Stimulated activated CD4-positive, alpha-beta T cell treated with anti-CD3 and anti-CD28 coated beads, TNF-alpha, amount 100 ng/mL, for 1 hour (primary cell): Measurements from ENCODE around the gene PPP3CA.
"Not testable (repeated sequence)": the region's sequence is repeated elsewhere in the genome, so short reads cannot be mapped to it uniquely, and the experiment has no call there.

Experiments
- DNase-seq, 3 donors: peaks; one replicate each; pipeline ENCODE4 v3.0.0-alpha.2; 2020; ENCODE audit warnings: low read depth in 3 of 3, low spot score in 1 of 3

The PPP3CA gene

DNA sequence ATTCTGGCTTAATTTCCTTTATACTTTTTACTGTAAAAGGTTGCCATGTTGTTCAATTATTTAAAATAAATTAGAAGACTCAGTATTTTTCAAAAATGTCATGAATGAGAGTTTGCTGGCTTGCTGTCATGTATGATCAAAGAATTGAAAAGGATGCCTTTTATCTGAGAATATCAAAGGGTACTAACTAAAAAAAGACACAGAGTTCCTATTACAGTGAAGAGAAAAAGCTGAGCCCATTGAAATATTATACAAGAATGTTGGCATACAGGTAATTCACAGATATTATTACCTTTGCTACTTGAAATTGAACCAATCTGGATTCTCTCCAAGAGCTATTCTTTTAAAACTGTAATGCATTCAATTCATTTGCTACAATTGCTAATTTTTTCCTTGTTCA, 200.0 kb downstream of the PPP3CA start:
- DNase-seq: no peak

GRCh38 chr4:101145021-101145420, 202.3 kb downstream of the PPP3CA start:
- no peak for DNase-seq

GRCh38 chr4:101142259-101142658, 205.1 kb downstream of the PPP3CA start:
- DNase-seq: no peak

GRCh38 chr4:101141855-101142254, 205.5 kb downstream of the PPP3CA start:
- DNase-seq: no peak

DNA sequence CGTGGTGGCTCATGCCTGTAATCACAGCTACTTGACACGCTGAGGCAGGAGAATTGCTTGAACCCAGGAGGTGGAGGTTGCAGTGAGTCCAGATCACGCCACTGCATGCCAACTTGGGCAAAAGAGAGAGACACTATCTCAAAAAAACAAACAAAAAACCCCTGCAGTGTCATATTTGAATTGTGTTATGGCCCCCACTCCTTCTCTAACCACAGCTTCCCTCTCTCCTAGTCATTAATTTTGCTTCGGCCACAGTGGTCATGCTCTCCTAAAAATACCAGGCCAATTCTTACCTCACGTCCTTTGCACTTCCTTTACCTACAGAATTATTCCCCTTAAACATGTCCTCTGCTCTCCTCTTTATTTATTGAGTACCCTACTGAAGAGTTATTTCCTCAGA, 206.1 kb downstream of the PPP3CA start:
- no peak for DNase-seq

DNA sequence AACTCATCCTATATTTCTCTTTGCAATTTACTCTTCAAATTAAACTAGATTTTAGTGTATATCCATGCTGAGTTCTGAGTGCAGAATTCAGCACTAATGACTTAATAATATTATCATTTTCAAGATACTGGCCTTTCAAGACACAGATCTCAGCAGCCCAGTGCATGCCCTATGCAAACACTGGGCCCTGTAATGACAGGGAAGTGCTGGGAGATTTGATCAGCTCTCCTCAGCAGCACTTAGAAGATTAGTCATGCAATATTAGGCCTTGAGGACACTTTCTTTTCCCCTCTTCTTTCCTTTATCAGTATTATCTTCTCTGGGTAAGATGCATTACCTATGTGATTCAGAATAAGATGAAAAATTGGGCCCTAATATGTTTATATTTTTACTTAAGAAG, 207.1 kb downstream of the PPP3CA start:
- DNase-seq: no peak

GRCh38 chr4:101136373-101137370, 210.7 kb downstream of the PPP3CA start:
- DNase-seq: no peak

DNA sequence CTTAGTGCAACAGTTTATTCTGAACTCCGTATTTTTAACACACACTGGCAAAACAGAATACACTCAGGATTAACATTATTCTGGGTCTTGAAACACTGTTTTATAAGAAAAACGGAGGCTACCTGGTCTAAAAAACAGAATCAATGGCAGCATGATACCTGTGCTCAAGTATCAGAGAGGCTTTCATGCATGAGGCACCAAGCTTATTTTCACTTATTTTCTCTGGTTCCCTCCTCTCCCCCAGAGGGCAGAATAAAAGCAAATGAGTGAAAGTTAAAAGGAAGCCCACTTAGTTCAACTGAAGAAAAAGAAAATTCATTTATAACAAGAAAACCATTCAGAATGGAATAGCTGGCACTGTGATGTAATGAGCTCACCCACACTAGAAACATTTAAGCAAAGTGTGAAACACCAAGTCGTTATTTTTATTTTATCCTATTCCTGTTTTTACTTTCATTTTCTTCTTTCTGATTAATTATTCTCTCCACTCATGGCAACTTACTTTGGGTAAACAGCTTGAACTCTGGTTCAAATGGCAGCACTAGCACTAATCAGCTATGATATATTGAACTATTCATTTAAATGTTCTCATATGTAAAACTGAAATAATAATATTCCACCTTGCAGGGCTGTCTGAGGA, 211.8 kb downstream of the PPP3CA start:
- DNase-seq: no peak

DNA sequence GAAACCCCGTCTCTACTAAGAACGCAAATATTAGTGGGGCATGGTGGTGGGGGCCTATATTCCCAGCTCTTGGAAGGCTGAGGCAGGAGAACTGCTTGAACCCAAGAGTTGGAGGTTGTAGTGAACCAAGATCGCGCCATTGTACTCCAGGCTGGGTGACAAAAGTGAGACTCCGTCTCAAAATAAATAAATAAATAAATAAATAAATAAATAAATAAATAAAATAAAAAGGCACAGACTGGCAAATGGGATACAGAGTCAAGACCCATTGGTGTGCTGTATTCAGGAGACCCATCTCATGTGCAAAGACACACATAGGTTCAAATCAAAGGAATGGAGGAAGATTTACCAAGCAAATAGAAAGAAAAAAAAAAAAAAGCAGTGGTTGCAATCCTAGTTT, 216.3 kb downstream of the PPP3CA start:
- DNase-seq: not testable (repeated sequence)

DNA sequence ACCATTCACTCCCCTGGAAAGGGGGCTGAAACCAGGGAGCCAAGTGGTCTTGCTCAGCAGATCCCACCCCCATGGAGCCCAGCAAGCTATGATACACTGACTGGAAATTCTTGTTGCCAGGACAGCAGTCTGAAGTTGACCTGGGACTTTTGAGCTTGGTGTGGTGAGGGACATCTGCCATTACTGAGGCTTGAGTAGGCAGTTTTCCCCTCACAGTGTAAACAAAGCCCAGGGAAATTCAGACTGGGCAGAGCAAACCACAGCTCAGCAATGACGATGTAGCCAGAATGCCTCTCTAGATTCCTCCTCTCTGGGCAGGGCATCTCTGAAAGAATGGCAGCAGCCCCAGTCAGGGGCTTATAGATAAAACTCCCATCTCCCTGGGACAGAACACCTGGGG, 218.4 kb downstream of the PPP3CA start:
- not testable (repeated sequence) for DNase-seq

DNA sequence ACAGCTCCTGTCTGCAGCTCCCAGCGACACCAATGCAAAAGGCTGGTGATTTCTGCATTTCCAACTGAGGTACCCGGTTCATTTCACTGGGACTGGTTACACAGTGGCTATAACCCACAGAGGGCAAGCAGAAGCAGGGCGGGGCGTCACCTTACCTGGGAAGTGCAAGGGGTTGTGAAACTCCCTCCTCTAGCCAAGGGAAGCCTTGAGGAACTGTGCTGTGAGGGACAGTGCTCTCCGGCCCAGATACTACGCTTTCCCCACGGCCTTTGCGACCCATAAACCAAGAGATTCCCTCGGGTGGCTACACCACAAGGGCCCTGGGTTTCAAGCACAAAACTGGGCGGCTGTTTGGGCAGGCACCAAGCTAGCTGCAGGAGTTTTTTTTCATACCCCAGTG, 218.9 kb downstream of the PPP3CA start:
- no peak for DNase-seq

DNA sequence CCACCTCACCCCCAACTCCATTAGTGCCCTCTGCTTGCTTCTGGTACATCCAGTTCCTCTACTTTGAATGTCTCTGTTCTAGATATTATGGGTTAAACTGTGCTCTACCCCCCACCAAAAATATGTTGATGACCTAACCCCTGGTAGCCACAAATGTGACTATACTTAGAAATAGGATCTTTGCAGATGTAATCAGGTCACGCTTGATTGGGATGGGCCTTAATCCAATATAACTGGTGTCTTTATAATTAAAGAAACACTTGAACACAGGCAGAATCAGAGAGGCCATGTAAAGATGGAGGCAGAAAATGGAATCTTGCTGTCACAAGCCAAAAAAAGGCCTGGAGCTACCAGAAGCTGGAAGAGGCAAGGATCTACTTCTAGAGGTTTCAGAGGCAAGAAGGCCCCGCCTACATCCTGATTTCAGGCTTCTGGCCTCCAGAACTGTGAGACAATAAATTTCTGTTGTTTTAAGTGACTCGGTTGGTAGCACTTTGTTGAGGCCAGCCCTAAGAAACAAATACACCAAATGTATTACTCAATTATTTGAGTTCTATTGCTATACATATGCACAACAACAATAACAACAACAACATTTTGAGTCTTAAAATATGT, 220.0 kb downstream of the PPP3CA start:
- DNase-seq: no peak

GRCh38 chr4:101126059-101126458, 221.3 kb downstream of the PPP3CA start:
- DNase-seq: no peak

DNA sequence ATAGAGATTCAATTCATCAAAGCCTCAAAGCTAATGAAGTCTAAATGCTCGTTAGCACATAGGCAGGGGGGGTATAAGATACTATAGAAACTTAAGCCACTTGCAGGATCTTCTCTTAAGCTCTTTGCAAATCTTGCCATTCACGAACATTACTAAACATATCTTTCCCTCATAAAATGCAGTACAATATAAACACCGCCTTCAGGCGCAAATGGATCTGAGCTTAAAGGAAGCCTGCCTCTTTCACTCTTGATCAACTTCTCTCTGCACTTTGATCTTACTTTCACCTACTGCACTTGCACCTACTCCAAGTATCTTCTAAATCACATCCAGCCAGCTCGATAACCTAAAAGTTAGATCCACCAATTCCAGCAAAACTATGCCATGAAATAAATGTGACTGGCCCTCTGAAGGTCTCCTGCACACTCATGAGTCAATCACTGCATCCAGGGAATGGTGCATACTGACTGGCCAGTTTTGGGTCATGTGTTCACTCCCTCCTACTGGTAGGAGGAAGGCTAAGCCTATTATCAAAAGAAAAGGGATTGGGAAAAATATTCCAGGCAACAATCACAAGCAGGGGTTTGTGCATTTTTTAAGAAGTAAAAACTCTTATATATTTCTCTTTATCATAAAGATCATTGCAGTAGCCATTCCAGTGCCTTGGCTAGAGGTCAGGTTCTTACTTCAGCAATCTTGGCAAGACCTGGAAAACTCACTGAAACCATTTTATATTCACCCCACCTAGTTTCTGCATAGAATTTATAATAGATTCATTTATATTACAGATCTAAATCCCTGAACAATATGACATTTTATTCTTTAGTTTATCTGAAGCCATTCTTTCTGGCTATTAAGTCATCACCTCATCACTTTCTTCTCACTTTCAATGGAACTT, 222.0 kb downstream of the PPP3CA start:
- DNase-seq: no peak

DNA sequence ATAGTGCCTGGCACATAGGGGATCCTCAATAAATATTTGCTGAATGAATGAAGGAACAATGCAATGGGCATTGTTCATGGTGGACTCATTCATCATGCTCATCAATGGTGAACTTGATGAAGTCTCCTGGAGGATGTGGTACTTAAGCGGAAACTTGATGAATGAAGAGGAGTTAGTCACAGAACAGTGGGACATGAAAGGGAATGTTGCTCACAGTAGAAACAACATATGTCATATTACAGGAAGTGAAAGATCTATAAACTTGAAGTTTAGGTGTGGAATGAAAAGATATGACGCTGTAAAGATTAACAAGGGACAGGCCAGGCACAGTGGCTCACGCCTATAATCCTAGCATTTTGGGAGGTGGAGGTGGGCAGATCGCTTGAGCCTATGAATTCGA, 224.1 kb downstream of the PPP3CA start:
- DNase-seq: no peak

- DNase-seq: no peak
These were observed 225.3 kb downstream of the PPP3CA start for GRCh38 chr4:101122019-101122418.

DNA sequence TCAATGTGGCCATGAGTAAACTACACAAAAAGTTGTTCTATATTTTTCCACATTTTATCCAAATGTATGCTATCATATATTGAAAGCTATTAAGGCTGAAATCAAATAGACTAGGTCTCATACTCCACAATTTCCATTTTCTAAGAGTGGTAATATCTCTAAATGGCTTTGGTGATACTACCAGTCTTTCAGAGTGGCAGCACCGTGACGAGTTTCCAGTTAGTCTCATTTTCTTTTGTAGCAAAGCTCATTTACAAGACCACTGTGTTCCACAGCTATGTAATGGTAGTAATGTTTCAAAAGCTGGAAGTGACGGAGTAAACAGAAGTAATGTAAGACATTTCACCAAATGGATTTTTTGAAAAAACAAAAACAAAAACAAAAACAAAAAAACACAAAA, 228.2 kb downstream of the PPP3CA start:
- DNase-seq: no peak

DNA sequence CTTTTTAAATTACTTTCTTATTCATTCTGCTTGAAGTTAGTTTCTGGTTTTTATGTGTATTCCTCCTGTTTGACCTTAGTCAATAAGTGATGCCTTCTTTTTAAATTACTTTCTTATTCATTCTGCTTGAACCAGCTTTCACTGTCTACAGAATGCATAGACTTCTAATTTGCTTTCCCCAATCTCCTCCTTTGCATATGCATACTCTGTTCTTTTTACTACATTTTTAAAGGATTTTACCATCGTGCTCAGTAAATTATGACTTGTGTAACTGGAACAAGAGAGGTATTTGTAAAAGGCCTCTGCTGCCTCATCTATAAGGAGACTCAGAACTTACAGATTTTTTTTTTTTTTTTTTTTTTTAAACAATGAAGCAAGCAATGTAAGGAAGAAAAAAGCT, 228.7 kb downstream of the PPP3CA start:
- DNase-seq: no peak

DNA sequence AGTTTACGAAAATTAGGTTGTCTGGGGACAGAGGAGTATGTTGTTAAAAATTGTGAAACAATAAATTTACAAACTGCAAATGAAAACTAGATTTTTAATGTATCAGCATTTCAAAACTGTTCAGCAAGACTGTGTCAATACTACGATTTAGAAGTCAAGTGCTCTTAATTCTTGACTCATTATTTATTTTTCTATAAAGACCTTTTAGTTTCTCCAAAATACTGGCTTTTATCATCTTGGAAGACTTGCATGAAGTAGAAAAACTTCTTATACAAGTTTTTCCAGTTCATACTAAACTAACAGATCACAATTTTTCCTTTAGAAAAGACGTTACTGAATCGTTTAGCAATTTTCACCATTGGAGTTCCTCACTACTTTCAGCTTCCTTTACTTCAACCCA, 231.4 kb downstream of the PPP3CA start:
- no peak for DNase-seq

GRCh38 chr4:101114936-101115372, 232.4 kb downstream of the PPP3CA start:
- DNase-seq: no peak
